GM21619 (cell line): ENCODE measurements around the gene DCLK3.

ENCODE experiments used
- ATAC-seq: cut with Tn5 transposase; IDR thresholded peaks from one replicate; pipeline ENCODE4 v1.9.1; 2021; ENCODE audit not compliant: unreplicated experiment

DCLK3 gene

DNA sequence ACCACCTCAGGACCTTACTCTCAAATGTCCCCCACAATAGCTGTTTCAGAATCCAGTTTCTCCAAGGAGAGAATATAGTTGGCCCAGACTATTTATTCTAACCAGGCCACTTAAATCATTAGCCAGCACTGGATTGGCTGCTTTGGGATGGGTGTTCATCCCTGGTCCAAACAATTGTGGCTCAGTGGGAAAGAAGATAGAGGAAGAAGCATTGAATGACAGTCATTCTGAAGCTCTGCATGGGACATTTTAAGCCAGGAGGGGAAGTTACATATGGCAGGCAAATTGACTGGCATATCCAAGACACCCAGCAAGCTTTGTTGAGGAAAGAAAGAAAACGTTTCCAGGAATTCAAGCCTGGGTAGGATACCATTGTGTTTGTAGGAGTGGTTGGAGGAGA, 5.6 kb upstream of the DCLK3 start:
- no peak for ATAC-seq

DNA sequence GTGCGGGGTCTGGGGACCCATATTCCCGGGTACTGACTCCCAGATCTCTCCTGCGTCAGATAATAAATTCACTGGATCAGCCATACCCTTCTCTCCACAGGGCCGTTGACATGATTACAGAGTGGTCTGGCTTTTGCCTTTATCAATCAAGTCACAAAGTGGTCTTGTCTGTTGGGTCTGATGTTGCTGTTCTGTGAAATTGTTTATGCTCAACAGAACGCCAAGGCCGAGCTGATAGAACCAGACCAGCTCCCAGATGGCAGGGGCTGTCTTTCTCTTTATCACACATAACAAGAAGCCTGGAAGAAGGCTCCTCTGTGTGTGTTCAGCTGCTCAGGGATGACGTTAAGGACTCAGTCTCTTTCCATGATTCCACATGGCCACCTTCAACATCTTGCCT, 751 bp upstream of the DCLK3 start:
- no peak for ATAC-seq

DNA sequence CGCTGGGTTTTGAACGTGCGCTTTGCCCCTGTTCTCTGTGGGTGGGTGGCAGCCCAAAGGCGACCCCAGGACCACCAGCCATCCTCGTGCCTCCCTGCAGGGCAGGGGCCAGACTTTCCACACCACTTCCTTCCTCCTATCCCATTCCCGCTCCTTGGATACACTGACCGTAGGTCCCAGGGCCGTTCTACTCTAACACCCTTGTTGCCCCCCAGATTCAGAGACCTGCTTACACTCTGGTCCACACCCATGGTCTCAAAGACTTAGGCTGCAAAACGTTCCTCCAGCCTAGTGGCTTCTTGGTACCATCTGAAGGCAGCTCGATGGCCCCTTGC, 318 bp upstream of the DCLK3 start:
- no peak for ATAC-seq

DNA sequence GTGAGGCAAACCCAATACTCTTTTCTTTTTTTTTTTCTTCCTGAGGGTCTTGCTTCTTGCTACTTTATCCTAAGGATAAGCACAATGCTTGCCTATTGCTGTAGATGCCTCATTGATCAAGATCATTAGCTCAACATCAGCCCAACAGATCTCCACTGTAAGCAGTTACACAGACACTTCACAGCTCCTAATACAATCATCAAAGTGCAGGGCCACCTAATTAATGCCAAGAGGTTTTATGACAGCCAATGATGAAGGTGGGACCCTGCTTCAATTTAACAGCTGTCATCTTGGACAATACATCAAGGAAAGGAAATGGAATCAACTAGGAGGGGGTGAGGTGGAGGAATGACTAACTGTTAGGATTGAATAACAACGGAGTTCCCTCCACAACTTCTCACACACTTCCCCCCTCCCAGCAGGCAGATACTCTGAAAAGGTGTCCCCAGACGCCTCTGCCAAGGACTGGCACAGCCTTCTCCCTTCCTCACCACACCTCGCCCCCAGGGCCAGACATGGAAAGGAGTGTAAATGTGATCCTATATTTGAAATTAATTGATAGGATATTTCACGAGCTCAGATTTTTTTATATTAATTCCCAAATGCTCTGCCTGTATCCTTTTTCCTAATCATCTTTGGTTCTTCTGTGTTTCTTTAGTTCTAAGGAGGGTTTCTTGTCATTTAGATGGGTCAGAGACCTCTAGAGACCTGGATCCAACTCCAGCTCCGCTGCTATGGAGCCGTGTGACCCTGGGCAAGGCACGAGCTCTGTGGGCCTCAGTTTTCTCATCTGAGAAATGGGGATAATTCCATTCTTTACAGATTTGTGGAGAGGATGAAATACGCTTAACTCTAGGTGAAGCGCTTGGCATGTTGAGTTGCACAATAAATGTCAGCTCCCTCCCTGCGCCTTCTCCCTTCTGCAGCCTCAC, 1.2 kb downstream of the DCLK3 start:
- ATAC-seq: no peak

DNA sequence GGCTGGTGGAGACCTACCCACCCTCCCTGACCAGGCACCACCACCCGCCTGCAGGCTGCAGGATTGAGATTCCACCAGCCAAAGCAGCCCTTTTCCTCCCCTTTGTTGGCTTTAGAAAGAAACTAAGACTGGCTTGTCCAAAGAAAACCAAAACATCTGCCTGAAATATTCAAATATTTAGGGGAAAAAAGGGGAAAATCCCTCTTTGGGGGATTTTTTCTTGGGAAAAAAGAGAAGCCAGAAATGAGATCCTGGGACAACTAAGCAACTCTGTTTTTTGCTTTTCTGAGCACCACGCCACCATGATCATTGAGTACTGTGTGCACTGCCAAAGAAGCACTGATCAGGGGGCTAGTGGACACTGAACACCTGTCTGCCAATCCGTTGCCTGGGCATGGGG, 2.6 kb downstream of the DCLK3 start:
- ATAC-seq: no peak

DNA sequence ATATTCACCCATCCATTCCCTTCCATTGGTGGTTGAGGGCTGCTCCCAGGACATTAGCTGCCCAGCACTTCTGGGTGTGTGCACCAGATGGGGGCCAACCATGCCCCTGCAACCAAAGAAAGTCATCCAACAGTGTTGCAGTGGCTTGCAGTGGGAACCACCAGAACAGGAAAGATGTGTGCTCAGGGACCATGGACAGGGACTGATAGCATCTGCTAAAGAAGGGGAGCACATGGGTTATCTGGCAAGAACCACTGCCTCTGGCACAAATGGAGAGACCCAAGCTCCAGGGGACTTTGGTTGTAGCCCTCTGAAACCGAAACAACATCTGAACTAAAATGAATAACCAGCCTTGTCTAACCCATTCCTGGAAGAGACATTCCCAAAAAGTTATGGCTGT, 8.1 kb downstream of the DCLK3 start:
- no peak for ATAC-seq

DNA sequence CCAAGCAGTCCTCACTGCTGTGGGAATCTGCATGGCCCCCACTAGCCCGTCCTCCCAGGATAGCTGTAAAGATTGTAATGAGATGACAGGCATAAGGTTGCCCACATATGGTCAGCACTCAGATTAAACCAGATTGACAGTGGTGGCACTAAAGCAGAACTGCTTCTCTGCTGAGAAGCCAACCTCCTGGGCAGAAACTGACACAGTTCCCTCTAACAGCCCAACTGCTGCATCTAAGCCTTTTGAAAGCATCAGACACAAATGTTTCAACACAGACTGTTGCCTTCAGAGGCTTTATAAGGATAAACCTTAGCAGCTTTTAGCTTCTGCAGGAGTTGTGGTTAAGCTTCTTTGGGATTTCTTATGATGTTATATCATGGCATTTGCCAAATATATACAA, 13.0 kb downstream of the DCLK3 start:
- ATAC-seq: no peak

DNA sequence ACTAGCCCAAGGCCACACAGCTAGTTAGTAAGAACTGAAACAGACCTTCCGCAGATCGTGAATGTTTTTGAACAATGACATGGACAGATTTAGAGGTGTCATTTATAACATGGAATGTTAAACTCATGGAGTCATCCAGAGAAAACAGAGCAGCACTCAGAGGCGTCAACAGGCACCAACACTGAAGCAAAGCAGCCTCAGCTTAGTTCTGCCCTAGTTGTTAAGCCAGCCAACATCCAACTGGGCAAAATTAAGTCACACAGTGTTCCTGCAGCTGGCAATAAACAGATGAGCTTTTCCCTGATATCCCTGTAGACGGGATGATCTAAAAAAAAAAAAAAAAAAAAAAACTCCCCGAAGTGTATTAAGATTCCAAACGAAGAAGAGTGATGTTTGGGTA, 13.6 kb downstream of the DCLK3 start:
- no peak for ATAC-seq

DNA sequence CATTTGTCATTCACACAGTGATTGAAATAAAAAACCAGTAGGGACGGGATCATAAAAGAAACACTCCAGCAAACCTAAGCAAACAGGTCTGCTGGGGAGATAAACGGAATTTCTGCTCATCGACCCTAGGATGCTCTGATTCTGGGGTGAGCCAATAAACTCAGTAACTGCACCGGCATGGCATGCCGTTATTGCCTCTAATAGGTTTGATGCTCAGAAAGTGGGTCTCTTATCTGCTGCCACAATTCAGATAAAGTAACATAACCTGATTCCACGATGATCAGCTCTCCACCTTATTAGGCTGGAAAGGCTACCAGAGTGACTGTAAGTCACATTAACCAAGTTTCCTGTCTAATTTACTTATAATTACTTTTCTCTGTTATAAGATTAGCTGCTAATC, 19.6 kb downstream of the DCLK3 start:
- ATAC-seq: no peak

DNA sequence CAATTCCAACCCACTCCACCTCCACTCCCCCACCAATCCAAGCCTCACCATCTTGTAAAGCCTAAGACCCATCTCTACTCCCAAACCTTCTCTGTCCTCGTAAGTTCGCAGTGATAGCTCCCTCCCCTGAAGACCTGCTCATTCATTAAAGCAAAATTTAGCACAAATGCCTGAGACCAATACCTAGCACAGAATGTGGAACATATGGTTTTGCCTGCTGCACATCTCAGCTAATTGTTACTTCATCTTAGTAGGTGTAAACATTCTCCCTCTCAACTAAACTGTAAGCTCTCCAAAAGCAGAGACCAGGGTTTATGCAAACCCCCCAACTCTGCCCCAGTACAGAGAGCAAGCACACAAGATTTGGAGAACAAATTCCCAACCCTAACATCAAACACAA, 20.5 kb downstream of the DCLK3 start:
- ATAC-seq: no peak

DNA sequence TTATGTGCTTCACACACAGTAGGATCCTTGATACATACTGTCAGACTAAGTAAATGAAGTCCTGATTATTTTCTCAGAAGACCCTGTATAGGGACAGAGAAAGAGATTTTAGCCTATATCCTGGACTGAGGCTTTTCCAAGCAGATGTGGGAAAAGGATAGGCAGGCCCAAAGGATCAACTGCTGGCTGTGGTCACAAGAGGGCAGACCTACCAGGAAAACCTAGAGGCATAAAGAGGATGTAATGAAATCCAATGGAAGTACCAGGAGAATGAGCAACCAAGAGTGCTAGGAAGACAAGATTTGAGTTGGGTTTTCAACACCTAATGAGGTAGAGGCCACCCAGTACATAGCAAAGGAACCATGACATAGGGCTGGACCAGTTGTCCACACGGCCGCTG, 23.1 kb downstream of the DCLK3 start:
- ATAC-seq: no peak

DNA sequence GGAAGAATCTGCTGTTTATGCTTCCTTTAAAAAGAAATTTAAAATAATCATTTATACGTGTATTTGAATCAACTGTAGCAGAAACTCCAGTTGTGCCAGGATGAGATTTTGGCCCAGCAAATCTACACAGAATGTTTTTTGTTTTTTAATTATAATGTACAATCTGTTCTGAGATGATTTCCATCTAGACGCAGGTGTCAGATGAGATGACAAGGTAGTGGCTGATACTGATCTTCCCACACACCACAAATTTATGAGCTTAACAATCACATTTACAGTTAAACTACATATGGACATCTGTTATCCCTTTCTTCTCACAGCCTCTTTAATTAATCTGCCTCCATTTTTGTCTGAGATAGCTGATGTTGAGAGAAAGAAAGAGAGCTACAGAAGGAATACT, 23.6 kb downstream of the DCLK3 start:
- ATAC-seq: no peak

DNA sequence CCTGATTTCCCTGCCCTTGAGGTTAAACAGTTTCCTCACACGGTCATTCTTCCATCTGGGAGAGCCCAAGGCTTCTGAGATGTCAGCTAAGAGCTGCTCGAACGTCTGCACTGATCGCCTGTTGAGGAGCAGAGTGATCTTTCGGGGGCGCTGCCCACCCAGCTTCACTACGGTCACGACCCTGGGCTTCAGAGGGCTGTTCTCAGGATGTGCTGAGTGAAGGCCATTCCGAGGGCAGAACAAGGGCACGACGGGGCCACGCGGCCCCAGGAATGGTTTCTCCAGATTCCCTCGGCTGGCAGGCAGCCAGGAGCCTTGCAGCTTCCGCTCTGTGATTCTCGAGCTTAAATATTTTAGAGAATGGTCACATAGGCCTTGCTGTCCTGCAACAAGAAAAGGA, 25.7 kb downstream of the DCLK3 start:
- no peak for ATAC-seq

DNA sequence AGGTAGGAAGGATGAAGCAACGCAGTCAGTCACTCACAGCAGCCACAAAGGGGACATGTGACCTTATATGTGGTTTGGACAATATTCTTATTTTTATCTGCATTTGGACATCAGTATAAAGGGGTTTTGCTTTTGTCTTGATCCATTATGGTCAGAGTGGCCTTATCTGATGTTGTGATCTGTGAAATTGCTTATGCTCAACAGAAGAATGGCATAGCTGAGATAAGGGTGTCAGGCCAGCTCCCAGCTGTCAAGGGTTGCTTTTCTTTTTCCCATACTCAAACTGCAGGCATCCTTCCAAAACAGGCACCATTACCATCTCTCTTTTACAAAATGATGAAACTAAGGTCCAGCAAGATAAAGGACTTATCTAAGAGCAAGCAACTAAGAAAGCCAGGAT, 28.1 kb downstream of the DCLK3 start:
- ATAC-seq: no peak

DNA sequence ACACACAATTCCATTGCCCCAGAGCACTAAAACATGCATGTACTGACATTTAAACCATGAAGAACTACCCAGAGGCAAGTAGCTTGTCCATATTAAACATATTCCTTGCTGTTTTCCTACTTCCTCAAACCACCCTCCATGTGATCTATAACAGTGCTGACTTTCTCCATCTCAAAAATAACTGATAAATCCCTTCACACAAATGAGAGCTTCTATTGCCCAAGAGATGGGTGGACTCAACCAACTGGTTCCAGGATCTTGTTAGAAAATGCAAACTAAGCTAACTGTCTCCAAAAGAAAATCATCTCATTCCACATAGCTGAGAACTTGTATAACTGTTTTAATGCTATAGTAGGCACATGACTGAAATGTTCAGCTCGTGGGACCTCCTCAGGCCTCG, 29.6 kb downstream of the DCLK3 start:
- ATAC-seq: no peak

DNA sequence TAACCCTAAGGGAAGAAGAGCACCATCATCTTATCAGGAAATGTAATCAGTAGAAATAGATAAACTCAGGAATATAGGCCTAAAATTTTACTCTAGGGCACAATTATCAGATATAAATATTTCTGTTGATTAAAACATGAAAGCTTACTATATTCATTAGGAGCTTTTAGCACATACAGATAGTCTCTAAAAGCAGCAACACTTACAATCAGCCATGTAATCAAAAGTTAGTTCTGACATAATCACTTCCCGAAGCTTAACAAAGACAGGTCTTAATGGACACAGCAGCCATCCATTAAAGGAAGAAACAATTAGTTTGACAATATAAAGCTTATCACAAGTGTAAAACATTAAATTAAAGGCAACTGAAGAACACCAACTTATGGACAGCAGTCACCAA, 30.6 kb downstream of the DCLK3 start:
- no peak for ATAC-seq

DNA sequence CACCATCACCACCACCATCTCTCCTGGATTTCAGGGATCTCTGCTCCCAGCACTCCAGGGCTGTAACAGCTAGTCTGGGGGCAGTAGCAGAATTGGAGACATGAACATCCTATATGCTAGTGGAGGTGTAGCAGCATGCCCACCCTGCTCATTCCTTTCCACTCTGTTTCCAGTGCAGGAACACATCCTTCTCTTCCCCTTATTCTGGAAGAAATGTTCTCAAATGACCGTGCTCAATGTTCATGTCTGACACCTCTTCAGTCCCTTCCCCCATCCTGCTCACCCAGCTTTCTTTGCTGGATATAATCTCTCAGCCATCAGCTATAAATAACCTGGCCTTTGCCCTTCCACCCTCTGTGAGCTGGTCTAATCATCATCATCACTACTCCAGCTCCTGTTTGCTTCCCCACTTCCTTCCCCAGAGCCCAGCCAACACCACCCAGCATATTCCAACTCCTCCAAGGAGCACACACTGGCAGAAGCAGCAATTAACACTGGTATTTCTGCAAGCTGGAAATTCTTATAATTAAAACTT, 31.1 kb downstream of the DCLK3 start:
- no peak for ATAC-seq

DNA sequence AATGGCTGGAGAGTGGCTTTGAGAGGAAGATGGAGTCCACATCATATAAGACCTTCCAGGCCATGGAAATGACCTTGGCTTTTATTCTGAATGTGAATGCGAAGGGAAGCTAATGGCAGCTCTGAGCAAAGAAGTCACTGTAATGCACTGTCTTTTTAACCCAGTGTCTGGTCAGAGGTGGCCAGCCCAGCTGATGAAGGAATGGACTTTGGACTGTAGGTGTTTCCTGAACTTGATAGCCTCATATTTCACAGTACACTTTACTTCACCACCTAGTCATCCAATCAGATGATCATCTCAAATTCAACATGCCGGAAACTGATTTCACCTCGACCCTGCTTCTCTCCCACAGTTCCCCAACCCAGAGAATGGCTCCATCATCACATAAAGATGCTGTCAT, 33.4 kb downstream of the DCLK3 start:
- no peak for ATAC-seq

DNA sequence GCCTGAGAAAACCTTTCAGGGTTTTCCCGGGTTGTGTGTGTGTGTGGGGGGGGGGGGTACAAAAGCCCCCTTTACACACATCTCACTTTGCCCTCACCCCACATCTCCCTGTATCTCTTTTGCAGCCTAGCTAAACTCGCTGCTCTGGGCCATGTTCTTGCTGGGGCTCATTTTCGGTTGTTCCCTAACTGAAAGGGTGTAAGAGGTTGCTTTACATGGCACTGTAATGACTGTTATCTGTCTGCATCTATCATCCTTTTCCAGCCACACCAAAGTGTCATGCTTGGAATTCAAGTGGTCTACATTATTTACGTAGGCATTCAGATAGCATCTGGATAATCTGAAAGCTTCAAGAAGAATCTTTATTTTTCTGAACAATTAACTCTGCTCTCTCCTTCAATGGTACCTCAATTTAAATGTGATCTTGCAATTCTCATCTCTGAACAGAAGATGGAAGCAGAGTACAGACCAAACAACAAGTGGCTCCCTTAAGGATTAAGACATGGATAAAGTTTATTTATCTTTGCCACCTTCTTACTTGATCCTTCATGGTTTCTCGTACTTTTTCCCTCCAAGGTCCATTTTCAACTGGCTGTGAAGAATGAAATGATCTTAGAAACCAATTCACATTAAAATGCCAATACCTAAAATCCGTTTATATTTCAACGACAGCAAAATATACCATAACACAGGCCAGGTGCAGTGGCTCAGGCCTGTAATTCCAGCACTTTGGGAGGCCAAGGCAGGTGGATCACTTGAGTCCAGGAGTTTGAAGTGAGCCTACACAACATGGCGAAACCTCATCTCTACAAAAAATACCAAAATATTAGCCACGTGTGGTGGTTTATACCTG, 34.9 kb downstream of the DCLK3 start:
- no peak for ATAC-seq

DNA sequence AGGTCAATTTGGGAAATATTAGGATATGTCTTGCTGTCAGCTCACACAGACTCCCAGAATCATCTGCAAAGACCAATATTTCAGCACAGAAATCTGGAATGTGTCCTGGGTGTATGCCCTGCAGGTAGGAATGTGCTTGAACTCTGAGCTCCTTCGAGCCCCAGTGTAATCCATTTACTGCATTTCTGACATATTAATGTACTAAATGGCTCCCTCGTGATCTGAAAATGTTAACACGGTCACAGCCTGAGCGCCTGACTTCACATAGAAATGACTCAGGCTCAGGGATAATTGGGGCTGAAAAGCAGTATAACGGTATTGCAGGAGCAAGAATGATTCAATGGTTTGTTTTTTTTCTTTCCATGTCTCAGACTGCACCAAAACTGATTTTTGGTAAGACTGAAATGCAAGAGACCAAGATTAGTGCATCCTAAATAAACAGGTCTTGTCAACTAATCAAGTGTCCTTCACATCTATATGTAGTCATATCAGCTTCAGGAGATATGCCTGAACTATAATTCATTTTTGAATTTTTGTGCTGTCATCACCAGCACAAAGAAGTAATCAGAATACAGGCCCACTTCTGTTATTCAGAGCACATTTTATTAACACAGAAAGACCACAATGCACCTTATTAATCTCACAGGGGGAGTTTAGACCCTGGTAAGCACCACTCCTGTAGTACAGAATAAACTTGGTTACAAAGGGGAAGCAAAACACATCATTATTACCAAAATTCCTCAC, 49.8 kb downstream of the DCLK3 start:
- ATAC-seq: no peak

DNA sequence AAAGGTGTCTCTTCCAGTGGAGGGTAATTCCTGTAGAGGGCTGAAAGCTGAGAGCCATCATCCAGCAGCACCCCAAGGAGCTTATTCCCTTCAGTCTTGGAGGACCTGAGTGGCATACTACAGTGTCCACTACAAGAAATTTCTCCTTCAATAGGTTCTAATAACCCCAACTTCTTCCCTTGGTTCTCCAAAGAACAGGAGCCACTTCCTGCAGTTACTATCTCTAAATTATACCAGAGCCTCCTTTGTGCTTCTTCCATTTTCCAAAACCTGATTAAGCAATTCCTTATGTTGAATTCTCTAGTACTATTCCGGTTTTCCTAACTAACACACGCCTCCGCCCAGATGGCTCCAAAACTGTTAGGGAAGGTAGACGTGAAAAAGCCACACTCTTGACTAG, 50.4 kb downstream of the DCLK3 start:
- no peak for ATAC-seq
